Activated CD4-positive, alpha-beta T cell treated with anti-CD3 and anti-CD28 coated beads, Interleukin-2, amount 50 U/mL, for 24 hours (primary cell): ENCODE measurements around the gene NRXN2.
"Not testable (repeated sequence)": the region's sequence is repeated elsewhere in the genome, so short reads cannot be mapped to it uniquely, and the experiment has no call there.

Source experiments
- DNase-seq, 2 donors: peaks; one replicate each; pipeline ENCODE4 v3.0.0-alpha.2; 2020; ENCODE audit warnings: low read depth in 1 of 2, low spot score in 1 of 2

The NRXN2 gene

DNA sequence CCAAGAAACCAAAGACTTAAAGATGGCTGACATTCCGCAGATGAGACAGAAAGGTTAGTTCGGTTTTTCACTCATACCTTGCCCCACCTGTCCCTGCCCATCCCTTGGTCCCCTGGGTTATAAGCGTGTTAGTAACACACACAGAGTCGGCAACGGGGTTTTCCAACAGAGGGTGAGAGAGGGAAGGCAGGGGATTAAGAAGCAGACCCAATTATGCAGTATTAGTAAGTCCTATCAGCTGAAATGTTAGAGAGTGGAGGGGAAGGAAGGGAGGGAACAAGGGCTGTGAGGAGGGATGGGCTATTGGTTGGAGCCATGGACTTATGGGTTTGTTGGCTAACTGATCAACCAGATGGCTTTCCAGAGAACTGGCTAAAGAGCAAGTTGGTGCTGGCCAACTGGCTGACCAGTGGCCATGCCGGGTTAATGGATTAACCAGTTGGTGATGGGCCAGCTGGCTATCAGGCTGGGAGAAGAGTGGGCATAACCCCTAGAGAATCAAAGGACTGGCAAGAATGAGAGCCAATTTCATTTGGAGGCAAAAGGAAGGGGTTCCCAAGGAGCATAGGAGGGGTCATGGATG lies 45.5 kb downstream of the NRXN2 start:
- DNase-seq: no peak

- DNase-seq: no peak
Measured at GRCh38 chr11:64676261-64676615, 46.8 kb downstream of the NRXN2 start.

- no peak for DNase-seq
Measured at GRCh38 chr11:64675450-64676260, 47.3 kb downstream of the NRXN2 start.

DNA sequence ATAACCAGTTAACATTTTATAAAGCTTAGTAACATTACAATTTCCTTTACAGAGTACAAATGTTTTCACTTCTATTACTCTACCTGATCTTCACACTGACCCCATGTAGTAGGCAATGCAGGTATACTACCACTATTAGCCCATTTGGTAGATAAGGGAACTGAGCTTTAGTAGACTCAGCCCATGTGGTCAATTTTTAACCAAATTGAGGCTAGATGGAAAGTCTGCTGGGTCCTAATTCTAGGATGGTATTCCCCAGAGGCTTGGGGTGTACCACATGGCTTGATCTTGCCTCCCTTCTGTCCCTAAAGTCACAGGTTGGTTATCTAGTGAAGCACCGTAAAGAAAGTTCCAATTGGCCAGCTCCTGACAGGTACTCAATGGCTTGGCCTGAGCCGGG lies 48.2 kb downstream of the NRXN2 start:
- DNase-seq: no peak

- DNase-seq: no peak
Measured at GRCh38 chr11:64673279-64673678, 49.7 kb downstream of the NRXN2 start.

DNA sequence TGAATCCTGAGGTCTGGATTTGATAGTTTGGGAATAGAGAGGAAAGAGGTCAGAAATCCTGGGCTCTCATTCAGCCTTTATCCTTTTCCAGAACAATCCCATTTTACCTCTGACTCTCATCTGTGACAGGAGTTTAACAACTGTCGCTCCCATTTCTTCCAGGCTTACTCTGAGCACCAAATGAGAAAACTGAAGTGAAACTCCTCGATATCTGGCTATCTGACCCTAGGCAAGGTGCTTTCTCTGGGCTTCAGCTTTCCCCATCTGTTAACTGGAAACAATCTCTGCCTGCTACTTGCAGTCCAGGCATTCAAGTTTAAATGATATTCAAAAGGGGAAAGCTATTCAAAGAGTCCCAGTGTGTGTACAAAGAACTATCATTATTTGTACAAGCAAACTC lies 50.1 kb downstream of the NRXN2 start:
- no peak for DNase-seq

DNA sequence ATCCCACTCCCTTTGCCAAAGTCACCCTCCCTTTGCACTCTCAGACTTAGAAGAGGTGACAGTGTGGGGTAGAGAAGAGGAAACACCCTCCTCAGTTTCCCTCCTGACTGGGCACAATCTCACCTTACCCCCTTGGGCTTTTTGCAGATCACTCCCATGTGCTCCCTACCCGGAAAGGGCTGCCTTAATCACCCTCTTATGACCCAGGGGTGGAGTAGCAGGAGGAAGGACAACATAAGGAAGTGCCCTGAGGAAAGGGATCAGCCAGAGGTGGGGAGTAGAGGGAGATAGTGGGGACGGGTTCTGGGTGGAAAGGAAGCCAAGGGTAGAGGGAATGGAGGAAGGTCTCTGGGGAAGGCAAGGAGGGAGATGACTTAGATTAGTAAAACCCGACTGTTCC lies 52.0 kb downstream of the NRXN2 start:
- no peak for DNase-seq

DNA sequence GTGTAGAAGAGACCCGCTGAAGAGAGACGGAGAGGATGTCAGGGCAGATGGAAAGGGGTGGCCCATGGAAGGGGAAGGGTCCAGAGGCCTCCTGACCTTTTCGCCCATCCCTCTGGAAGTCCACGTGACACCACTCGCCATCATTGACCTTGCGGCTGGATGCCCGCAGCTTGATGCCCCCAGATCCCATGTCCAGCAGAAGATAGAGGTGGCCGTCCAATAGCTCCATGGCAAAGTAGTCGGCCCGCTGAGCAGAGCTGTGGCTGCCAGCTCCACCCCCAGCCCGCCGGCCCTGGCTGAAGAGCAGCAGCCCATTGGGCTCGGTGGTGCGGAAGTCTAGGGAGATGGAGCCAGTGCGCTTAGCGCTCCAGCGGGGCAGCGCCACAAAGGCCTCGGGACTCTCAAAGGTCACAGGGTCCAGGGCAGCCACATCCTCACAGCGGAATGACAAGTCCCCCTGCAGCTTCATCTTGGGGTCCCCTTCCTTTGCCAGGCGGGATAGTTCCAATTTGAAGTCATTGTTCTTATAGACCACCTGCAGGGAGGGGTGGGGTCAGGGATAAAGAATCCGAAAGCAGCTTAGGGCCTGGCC lies 55.7 kb downstream of the NRXN2 start:
- no peak for DNase-seq

DNA sequence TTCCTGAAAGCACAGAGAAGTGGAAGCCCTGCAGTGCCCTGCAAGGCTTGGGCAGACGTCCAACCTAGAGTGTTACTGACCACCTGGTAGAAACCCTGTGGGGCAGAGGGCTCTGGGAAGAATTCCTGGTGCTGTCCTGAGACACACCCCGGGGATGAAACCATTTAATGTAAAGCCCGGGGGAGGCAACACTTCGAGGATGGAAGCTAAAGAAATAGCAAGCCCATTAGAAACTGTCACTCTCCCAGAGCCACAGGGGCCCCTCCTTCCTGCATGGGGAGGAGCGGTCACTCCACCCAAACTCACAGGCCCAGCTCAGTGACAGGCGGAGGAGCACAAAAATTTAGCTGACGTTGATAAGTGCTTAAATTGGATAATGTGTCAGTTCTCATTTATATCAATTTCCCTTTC lies 57.6 kb downstream of the NRXN2 start:
- DNase-seq: no peak

DNA sequence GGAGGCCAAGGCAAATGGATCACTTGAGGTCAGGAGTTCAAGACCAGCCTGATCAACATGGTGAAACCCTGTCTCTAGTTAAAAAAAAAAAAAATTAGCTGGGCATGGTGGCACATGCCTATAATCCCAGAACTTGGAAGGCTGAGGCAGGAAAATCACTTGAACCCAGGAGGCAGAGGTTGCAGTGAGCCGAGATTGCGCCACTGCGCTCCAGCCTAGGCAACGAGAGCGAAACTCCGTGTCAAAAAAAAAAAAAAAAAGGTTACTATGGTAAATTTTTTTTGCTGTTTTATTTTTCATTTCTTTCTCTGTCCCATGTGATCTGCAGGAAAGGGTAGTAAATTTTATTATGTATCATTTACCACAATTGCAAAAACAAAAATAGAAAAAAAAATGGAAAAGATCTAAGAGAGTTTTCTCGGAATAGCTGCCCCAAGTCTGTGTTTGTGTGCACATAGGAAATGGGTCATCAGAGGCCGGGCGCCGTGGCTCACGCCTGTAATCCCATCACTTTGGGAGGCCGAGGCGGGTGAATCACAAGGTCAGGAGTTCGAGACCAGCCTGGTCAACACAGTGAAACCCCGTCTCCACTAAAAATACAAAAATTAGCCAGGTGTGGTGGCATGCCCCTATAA lies 58.6 kb downstream of the NRXN2 start:
- not testable (repeated sequence) for DNase-seq

- DNase-seq: no peak
Measured at GRCh38 chr11:64663656-64664055, 59.3 kb downstream of the NRXN2 start.

DNA sequence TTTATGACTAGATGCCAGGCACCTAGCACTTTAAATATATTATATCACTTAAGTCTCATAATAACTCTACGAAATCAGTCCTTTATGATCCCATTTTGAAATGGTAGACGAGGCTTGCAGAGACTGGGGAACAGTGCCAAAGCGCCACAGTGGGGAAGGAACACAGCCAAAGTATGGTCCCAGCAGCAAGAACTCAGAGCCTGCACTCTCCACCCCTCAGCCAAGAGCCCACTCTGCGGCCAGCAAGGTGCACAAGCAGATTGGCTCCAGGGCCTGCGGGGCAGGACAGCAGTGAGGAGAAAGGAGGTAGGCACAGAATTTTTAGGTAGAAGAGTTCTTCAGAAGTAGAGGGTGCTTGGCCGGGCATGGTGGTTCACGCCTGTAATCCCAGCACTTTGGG lies 61.4 kb downstream of the NRXN2 start:
- no peak for DNase-seq

- DNase-seq: no peak
Measured at GRCh38 chr11:64661146-64661545, 61.9 kb downstream of the NRXN2 start.

DNA sequence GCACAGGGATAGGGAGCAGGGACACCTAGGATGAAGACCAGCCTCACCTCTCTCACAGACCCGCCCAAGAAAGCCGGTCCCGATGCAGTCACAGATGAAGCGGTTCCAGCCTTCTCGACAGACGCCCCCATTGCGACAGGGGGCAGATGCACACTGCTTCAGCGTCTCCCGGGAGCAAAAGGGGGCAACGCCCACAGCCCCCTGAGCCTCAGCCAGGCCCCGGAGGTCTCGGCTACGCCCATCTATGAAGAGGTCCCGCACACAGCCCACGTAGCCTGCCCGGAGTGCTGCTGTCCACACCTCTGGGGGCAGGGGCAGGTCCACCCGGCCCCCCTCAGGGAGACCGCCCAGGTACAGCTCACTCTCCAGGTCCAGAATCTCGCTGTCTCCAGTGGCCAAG lies 62.3 kb downstream of the NRXN2 start:
- no peak for DNase-seq

DNA sequence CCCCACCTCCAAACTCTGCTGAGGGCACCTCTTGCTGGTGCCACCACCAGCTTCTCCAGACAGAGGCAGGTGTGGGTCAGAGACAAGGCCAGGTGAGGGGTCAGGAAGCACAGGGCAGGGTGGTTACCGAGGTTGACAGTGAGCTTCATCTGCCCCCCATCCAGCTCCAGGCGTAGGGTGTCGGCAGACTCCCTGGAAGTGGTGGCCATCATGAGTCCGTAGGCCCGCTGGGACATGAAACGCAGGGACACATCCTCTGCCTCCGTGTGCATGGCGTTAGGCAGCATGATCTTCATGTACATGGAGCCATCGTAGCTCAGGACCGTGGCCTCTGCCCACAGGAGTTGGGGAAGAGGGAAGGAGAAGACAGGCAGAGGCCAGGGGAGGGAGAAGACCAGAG lies 62.8 kb downstream of the NRXN2 start:
- DNase-seq: no peak

DNA sequence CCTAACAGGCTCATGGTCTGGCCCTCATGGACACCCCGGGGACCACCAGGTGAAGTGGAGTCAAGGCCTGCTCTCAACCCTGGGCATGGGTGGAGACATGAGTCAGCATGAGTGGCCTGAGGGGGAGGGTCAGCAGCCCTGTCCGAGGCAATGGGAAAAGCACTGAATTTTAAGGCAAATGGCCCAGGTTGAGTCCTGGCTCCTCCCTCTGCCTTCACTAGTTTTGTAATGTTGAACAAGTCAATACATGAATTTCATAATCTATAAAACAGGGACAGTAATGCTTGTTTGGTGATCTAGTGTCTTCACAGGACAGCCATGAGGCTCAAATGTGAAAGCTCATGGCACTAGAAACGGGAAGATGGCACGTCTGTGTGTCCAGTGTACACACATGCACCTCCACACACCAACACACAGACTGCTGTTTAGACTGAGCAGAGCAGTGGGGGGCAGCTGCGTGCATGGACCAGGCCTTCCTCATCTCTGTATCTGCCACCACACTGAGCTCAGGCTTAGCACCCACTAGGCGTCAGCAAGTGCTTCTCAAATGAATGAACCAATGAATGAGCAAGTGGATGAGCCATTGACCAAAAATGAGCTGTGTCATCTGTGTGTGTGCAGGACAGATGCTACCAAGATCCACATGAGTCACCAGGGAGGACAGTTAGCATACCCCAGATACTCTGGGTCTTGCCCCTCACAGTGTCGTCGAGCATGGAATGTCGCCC lies 63.4 kb downstream of the NRXN2 start:
- DNase-seq: no peak

DNA sequence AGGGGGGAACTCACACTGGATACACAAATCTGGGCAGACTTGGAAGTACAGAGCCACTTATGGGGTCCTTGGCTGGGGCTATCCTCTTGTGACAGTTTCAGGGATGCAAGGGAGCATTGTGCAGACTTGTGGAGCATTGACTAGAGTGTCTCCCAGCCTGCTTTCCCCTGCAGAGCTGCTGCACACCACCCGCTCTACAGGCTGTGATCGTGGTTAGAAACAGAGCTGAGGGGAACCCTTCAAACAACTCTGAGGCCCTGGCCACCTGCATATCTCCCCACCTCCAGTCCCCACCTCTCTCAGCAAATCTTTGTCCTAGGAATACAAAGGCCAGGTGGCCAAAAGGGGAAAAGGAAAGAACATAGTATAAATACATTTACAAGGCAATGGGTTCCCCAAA lies 64.7 kb downstream of the NRXN2 start:
- DNase-seq: no peak

- no peak for DNase-seq
Measured at GRCh38 chr11:64656862-64657261, 66.1 kb downstream of the NRXN2 start.

GRCh38 chr11:64655941-64656601 lies 66.9 kb downstream of the NRXN2 start:
- DNase-seq: no peak

DNA sequence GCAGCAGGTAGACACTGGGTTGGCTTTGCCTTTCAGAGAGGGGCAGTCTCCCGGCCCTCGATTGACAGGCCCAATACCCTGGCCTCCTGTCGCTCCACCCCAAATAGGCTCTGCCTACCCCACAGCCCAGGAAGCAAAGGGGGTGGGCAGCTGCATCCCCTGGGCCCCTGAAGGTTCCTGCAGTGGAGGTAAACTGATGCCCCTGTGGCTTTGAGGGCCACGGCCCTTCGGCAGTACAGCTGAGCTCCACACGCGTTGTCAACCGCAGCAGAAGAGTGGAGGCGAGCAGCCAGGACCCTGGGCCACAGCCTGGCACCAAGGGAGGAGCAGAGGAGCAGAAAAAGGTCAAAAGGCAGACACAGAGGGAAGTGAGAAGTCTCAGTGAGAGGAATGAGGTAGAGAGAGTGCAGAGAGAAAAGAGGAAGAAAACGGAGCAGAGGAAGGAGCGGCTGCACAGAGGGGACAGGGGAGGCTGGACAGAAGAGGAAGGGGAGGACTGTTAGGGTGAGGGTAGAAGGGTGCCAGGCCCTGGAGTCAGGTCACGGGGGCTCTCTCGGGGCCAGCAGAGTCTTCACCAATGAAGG lies 67.9 kb downstream of the NRXN2 start:
- no peak for DNase-seq

- DNase-seq: no peak
Measured at GRCh38 chr11:64654439-64654838, 68.6 kb downstream of the NRXN2 start.
